ENCODE results near the gene RECK.
"Not testable (repeated sequence)": the region's sequence is repeated elsewhere in the genome, so short reads cannot be mapped to it uniquely, and the experiment has no call there.

RECK gene

GRCh38 chr9:36074870-36075532 is 38.3 kb downstream of the RECK start:
- DNase-seq: peak; percentile 49 to 52

GRCh38 chr9:36078051-36078450 is 41.3 kb downstream of the RECK start:
- DNase-seq: peak; percentile 25 to 65

- DNase-seq: no peak
Measured at GRCh38 chr9:36080519-36080918, 43.8 kb downstream of the RECK start.

- no peak for DNase-seq
Measured at GRCh38 chr9:36082931-36083330, 46.2 kb downstream of the RECK start.

- no peak for DNase-seq
Measured at GRCh38 chr9:36086442-36086841, 49.7 kb downstream of the RECK start.

- DNase-seq: not testable (repeated sequence)
Measured at GRCh38 chr9:36087054-36087453, 50.3 kb downstream of the RECK start.

- no peak for DNase-seq
Measured at GRCh38 chr9:36088020-36088419, 51.3 kb downstream of the RECK start.

- DNase-seq: no peak
Measured at GRCh38 chr9:36091026-36091953, 54.6 kb downstream of the RECK start.

- no peak for DNase-seq
Measured at GRCh38 chr9:36092014-36092413, 55.3 kb downstream of the RECK start.

GRCh38 chr9:36092509-36093215 is 55.9 kb downstream of the RECK start:
- peak; percentile 69 to 77 for DNase-seq

- no peak for DNase-seq
Measured at GRCh38 chr9:36093384-36093783, 56.7 kb downstream of the RECK start.

- no peak for DNase-seq
Measured at GRCh38 chr9:36099718-36100117, 63.0 kb downstream of the RECK start.

GRCh38 chr9:36100532-36100931 is 63.8 kb downstream of the RECK start:
- DNase-seq: no peak

GRCh38 chr9:36101916-36102741 is 65.4 kb downstream of the RECK start:
- DNase-seq: no peak

GRCh38 chr9:36102742-36103495 is 66.2 kb downstream of the RECK start:
- peak; percentile 82 to 87 for DNase-seq

- DNase-seq: no peak
Measured at GRCh38 chr9:36109071-36109470, 72.4 kb downstream of the RECK start.

- no peak for DNase-seq
Measured at GRCh38 chr9:36110434-36110833, 73.7 kb downstream of the RECK start.

- no peak for DNase-seq
Measured at GRCh38 chr9:36112516-36112915, 75.8 kb downstream of the RECK start.

- DNase-seq: no peak
Measured at GRCh38 chr9:36113999-36114398, 77.3 kb downstream of the RECK start.

- DNase-seq: no peak
Measured at GRCh38 chr9:36116593-36116992, 79.9 kb downstream of the RECK start.

GRCh38 chr9:36118201-36118600 is 81.5 kb downstream of the RECK start:
- no peak for DNase-seq

- DNase-seq: no peak
Measured at GRCh38 chr9:36118706-36119105, 82.0 kb downstream of the RECK start.

Data from inflammatory macrophage (primary cell).